GM10847 (cell line): ENCODE results near the gene THSD7B.

ENCODE experiments used
- POLR2A ChIP-seq: IDR thresholded peaks from 2 replicates; pipeline ENCODE4 v1.6.1; 2011; ENCODE audit not compliant: insufficient read length; ENCODE audit errors: extremely low read depth

THSD7B gene

DNA sequence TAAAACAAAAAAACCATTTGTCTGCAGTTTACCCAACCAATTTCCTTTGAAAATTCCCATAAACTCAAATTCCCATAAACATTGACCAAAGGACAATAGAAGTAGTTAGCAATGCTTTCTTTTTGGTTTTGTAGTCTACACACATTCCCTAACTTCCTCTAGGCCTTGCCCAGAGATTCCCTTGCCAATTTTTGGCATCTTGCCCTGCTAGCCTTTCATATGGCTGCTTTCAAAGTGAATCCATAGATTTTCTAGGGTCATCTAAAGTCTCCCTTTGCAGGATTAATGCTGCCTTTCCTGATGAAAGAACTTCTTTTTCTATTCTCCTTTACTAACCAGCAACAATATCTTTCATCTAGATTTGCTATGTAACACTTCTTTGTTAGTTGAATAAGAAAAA is 33.4 kb downstream of the THSD7B start:
- no peak for TF ChIP-seq POLR2A

DNA sequence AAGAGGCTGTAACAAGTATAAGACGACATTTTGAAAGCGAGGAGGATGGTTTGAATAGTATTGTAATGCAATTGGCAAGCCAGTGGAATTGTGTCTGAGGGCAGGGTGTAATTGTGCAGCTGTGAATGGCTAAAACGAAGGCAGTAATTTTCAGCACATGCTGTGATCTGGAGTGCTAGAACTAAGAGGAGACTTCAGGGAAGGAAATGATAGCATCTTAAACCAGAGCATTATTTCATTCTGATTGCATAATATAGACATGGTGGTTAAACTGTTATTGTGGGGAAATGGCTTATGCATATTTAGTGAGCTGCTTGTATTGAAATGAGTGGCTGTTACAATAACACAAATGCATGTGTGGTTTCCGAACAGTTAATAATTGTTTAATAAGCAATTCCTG is 36.3 kb downstream of the THSD7B start:
- no peak for TF ChIP-seq POLR2A

DNA sequence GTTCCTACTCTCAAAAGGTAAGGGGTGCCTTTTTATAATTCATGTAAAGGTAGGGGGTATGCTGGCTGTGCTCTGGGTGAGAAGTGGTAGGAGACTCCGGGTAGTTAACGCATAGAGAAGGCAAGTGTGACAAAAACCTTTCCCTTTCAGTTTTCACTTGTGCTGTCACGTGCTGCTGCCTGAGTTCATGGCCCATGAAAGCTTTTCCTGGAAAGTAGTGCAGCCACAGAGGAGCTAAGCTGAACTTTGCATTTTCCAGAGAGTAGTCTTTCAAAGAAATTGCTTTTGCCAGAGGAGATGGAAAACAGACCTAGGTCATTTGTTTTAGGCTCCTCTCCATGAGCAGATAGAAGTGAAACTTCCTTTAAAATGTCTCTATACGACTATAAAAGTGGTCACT is 44.7 kb downstream of the THSD7B start:
- TF ChIP-seq POLR2A: no peak

DNA sequence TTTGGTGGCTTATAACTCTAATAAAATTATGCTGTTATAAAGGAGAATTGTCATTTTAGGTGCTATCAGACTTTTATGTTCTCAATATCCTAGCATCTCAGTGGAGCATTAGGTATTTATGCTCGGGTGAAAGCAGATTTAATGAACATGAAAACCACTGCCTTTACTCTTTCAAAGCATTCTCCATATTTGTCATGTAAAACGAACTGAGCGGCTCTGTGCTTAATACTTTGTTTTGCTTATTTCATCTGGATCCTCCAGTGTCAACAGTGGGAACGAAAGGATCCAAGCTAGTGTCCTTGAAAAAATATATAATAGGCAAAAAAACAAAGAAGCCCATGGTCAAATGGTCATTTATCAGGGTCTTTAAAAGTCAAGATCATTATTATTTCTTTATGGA is 53.5 kb downstream of the THSD7B start:
- TF ChIP-seq POLR2A: no peak

DNA sequence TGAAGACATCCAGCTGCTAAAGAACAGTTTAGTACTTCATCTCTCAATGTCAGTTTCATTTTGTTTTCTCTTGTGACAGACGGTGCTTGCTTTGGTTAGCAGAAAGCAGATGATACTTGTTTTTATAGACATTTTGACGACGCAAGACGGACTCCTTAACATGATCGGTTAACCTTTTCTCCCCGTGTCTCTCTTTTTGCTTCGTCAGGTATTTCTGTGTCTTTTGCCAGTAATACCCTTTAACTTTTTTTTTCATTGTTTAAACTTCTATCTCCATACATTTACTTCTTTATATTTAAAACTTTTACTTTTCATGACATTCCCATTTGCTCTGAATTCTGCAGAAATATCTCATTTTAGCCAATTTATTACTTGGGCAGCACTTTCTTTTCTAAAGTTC is 57.9 kb downstream of the THSD7B start:
- no peak for TF ChIP-seq POLR2A

DNA sequence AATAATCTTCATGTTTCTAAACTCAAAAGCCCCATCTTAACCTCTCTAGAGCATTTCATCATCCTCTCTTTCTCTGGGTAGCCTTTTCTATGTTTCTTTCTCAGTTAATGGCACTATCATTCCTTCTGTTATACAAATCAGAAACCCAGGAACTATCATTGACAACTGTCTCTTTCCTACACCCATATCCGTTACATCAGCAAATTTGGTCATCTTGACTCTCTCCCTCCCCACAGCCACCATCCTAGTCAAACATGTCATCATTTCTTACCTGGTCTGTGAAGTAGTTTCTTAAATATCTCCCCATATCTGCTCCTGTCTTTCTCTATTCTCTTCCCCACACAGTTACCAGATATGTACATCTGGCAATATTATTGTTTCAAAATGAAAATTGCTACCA is 62.8 kb downstream of the THSD7B start:
- no peak for TF ChIP-seq POLR2A

DNA sequence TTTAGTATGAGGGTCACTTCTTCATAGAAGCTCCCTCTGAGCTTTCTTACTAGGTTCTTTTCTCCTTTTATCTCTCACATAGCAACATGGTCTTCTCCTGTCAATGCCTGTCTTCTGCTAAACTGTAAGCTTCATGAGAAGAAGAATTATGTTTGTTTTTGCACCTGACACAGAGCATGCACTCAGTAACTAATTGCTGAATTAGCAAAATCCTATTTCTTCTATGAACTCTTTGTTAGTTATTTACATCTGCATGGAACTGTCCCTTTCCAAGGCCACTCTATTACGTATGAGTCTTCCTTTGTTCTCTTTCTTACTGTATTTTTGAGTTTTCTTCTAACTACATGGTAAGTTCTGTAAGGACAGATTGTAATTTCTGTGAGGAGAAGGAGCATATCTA is 63.4 kb downstream of the THSD7B start:
- no peak for TF ChIP-seq POLR2A

DNA sequence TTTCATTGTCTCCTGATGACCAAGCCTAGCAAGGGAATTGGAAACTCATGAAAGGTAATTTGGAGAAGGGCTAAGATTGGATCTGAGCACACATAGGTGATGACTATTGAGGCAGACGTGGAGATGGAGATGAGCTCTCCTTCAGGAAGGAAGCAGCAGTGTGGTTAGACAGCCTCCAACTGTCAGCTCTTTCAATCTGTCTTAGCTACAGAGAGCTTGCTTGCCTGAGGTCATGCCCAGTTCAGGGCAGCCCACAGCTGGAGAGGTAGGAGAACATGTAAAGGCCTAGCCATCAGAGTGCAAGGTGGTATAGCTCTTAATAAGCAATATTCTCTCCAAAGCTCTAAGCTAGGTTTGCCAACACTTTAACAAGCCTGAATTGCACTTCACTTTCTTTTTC is 79.2 kb downstream of the THSD7B start:
- TF ChIP-seq POLR2A: no peak

DNA sequence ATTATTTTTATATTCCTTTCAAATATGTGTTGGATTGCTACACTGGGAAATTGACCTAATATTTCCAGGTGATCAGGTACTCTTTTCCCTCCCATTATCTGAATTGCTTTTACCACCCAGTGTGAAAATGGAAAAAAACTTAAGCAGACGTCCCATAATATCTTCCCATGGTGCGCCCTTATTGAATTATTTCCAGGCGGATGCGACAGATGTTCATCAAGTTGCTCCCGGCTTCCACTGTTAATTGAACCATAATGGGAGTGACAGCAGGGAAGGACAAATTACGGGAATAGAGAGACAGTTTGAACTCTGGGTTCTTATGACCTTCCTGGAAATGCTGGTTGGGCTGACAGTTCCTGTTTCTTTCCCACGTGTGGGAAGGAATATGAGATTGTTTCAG is 93.3 kb downstream of the THSD7B start:
- TF ChIP-seq POLR2A: no peak

DNA sequence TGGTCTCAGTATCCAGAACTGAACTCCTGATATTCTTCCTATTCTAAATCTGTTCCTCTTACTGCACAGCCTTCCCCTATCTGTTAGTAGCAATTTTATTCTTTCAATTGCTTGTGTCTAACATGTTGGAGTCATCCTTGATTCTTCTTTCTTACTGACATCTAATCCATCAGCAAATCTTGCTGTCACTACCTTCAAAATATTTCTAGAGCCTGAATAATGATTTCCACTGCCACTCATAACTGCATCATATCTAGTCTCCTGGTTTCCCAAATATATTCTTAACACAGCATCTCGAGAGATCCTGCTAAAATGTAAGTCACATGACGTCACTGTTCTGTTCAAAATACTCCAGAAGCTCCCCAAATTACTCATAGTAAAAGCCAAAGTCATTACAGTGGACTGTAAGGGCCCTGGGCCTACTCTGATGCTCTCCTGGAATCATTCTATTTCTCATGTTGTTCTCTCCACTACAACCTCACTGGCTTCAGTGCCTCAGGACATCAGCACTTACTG is 95.2 kb downstream of the THSD7B start:
- TF ChIP-seq POLR2A: no peak

DNA sequence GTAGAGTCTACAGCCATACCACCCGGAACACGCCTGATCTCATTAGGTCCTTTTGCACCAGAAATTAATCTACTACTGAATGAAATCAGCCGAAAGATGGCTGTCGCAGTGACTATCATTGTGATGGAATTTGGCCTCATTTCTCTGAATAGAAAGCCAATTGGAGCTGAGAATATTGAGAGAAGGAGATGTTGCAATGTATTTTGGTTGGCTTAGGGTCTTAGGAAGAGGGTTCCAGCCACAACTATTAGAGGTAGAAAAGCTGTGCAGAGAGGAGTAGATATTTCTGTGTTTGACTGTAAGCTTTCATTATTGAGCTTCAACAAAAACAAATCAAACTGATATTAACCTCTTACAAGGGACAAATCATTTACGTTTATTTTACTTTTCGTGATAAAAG is 98.1 kb downstream of the THSD7B start:
- no peak for TF ChIP-seq POLR2A

DNA sequence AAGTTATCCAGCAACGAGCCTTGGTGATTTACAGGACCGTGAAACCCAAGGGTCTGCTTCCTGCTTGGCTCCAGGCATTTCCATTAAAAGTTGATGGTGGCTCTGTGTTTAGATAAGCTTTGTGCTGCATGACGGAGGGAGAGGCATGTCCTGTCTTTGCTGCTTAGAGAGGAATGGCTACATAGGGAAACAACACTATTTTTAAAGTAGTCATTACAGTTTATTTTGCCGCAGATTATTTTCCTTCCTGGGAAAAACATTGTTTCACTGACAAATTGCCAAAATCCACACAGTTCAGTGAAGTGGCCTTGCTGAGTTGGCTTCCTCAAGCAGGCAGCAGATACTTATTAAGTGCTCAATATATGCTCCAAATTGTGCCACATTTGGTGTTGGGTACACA is 98.5 kb downstream of the THSD7B start:
- TF ChIP-seq POLR2A: no peak

DNA sequence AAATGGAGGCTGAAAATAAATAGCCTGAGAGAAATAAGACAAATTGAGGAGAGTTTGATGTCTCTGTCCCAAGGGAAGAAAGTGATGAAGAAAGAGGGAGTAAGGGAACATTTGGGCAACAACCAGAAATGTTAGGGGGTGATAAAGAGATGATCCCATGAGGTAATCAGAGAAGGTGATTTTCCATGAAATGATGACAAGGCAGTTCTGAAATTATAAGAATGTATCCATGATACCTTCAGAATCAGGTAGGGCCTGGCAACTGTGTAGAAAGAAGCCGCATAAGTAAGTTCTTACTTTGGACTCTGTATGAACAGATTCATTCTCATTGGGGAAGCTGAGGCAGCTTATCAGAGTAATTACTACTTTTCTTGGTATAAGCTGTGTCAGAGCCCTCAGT is 106.1 kb downstream of the THSD7B start:
- TF ChIP-seq POLR2A: no peak

DNA sequence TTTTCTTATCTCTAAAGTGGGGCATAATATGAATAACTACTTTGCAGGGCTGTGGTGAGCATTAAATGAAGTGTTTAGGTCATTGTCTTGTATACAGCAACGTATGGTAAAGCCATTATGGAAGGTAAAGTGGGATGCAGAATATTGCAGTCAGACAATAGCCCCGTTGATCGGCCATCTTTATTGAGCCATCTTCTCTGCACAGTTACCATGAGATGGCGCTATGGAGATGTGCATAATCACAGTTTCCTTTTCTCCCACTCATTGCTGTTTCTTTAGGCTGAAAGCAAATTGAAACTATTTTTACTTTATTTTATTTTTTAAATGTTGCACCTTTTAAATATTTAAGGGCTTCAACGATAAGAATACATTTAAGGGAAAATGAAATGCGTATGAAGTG is 108.9 kb downstream of the THSD7B start:
- no peak for TF ChIP-seq POLR2A

DNA sequence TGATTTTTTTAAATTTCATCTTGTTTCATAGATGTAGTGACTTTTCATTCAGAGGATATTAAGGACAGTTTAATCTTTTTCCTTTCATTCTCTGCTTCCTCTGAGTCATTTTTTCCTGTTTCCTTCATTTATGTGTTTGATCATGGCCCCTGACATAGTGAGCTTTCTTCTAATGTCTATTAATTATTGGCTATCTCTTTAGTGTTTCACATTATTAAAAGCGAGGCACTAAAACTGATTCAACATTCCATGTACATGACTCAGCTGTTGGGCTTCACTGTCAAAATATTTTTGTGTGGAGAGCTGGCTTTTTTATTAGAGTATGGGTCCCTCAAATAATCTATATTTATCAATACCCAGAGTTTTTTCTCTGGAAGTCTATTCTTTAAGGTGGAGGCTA is 125.8 kb downstream of the THSD7B start:
- TF ChIP-seq POLR2A: no peak

DNA sequence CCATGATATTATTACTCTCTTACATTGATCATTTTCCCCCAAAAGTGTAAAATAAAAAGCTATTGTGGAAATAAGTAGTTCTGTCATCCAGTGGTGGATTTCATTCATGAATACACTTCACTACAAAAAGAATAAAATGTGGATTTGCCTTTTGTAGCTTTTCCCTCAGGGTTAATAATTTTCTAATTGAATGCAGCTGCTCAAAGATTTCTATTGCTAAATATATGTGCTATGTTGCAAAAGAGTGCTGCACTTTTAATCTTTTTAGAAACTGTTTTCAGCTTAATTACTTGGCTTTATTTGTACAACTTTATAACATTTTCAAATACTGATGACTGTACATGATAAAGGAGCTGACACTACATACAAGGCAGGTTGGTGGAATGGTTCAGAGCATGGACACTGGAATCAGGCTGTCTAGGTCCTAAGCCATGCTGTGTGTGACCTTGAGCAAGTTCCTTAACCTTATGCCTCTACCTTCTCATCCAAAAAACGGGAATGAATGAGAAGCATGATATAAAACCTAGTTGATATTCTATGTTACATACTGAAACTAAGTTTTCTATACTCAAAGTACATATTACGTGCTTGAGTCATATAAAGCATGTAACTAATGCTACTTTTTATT is 128.8 kb downstream of the THSD7B start:
- TF ChIP-seq POLR2A: no peak

DNA sequence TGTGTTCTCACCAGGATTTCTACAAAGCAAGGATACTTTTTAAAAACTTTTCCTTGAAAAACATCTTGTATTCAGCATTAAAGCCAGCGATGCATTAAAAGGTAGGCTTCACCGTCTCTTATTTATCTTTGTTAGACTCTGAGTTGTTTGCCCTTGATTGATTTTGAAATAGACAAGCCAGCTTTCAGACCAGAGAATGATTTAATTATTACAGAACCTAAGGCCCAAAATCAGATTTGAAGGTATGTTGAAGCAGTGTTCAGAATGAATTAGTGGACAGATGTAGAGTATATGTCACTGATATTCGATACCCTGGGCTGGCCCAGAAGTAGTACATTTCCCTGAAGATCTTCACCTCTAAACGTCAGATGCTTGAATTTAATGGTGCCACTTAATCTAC is 136.4 kb downstream of the THSD7B start:
- TF ChIP-seq POLR2A: no peak
